Small intestine (tissue), 7 donors: ENCODE measurements around the gene STAB2. TPM values are rescaled to one million over a fixed set of nuclear protein-coding genes. Genes with fewer than 3 reads are reported as not detected.

Experiments
- DNase-seq, 2 donors: peaks; one replicate each; pipeline versions ENCODE4 v3.0.0 to v3.0.0-alpha.2; 2013
- FAIRE-seq: peaks from 2 replicates; lab custom pipeline; 2012; peaks lifted over from hg19 to GRCh38; lab: Jason Lieb, UNC
- H3K27ac ChIP-seq, 3 donors: one replicate each; pipeline ENCODE4 v1.5.1; 2013; ENCODE audit warnings: low read length in 2 of 3, mild to moderate bottlenecking in 2 of 3, control low read depth in 1 of 3, inconsistent platforms in 1 of 3, low read depth in 1 of 3, moderate library complexity in 1 of 3
- H3K27me3 ChIP-seq, 3 donors: one replicate each; pipeline ENCODE4 v1.6.1; 2013; ENCODE audit warnings: low read length in 3 of 3, inconsistent platforms in 1 of 3; ENCODE audit not compliant: control insufficient read depth in 3 of 3, insufficient read depth in 3 of 3
- H3K36me3 ChIP-seq, 3 donors: one replicate each; pipeline ENCODE4 v1.6.1; 2013; ENCODE audit warnings: low read length in 3 of 3, inconsistent platforms in 1 of 3, low read depth in 1 of 3, mild to moderate bottlenecking in 1 of 3, moderate library complexity in 1 of 3; ENCODE audit not compliant: control insufficient read depth in 3 of 3, insufficient read depth in 2 of 3
- H3K4me1 ChIP-seq, 3 donors: one replicate each; pipeline ENCODE4 v1.6.1; 2013; ENCODE audit warnings: low read length in 2 of 3, inconsistent platforms in 1 of 3, low read depth in 1 of 3, mild to moderate bottlenecking in 1 of 3, moderate library complexity in 1 of 3; ENCODE audit not compliant: control insufficient read depth in 3 of 3, insufficient read depth in 2 of 3
- H3K4me3 ChIP-seq, 3 donors: one replicate each; pipeline ENCODE4 v1.5.1; 2013; ENCODE audit warnings: low read length in 3 of 3, control low read depth in 1 of 3, inconsistent platforms in 1 of 3, low read depth in 1 of 3, mild to moderate bottlenecking in 1 of 3, moderate library complexity in 1 of 3
- H3K9me3 ChIP-seq, 2 donors: one replicate each; pipeline ENCODE4 v1.6.1; 2013; ENCODE audit warnings: low read depth in 1 of 2, low read length in 1 of 2; ENCODE audit not compliant: control insufficient read depth in 2 of 2, insufficient read depth in 1 of 2
- WGBS, 3 donors: extraction: QIAGEN DNeasy Blood & Tissue Kit; methylation state at CpG; one replicate each; pipeline ENCODE4 v1.1.7; 2013; 5-methylcytosine and 5-hydroxymethylcytosine counted together
- polyA plus RNA-seq, 4 donors: library from polyadenylated mRNA; stranded (reverse) in 3 of 4; unstranded in 1 of 4; fragments of 200-250 nt in 3 of 4; fragments of 120-200 nt in 1 of 4; gene quantifications; one replicate each; pipeline versions ENCODE4 v1.2.1 to v1.2.3, GENCODE V29; 2013
- donor health status: healthy with polysubstance abuse.
- donor health status: control.
- donor health status: control.
- donor health status: Bipolar disorder and iron deficiency.
- donor health status: healthy.

STAB2 gene
- polyA plus RNA-seq, 4 donors, result 0.06 to 2.5 TPM; not detected in 2

DNA sequence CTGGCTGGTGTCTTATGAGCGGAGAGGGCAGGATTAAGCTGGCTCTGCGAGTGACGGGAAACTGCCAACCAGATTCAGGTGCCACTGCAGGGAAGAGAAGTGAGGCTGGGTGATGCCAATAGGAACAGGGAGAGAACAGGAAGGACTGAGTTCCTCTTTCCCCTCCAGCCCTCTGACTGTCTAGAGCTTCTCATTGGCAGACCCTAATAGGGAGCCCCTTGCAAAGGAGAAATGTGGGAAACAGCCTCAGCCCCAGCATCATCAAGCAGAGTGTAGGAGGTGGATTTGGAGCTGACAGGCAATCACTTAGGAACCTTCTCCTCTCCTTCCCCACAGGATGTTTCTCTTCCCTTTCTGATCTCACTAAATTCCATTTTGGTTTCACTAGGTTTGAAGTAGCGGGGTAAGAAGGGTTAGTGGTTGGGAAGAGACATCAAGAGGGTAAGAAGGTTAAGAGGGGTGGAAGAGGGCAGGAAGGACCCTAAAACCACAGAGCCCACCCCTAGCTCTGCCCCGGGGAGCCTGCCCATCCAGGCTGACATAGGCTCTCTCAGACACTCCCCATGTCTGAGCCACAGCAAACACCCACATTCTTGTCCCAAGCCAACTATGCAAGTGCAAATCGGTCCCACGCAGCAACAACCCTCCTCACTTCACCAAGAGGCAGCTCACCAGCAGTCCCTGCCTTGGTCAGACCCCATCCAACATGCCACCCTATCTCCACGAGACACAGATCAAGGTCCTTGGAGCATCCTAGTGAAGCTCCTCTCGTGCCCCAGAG is 111.1 kb downstream of the STAB2 start:
- H3K4me1 ChIP-seq, result no peaks in the 10 kb centered on the region
- 76 to 86% (median 81%) methylated on average over 9 of the region's 9 CpGs for WGBS, 3 donors
- no peaks in the 10 kb centered on the region for H3K9me3 ChIP-seq
- H3K27ac ChIP-seq, result no peak overlapping the region
- no peak for DNase-seq
- no peak for FAIRE-seq
- H3K4me3 ChIP-seq, result no peak overlapping the region
- no peaks in the 10 kb centered on the region for H3K36me3 ChIP-seq
- H3K27me3 ChIP-seq, result peaks cover 0 to 10% (median 0%) of the 10 kb centered on the region in 3 donors

DNA sequence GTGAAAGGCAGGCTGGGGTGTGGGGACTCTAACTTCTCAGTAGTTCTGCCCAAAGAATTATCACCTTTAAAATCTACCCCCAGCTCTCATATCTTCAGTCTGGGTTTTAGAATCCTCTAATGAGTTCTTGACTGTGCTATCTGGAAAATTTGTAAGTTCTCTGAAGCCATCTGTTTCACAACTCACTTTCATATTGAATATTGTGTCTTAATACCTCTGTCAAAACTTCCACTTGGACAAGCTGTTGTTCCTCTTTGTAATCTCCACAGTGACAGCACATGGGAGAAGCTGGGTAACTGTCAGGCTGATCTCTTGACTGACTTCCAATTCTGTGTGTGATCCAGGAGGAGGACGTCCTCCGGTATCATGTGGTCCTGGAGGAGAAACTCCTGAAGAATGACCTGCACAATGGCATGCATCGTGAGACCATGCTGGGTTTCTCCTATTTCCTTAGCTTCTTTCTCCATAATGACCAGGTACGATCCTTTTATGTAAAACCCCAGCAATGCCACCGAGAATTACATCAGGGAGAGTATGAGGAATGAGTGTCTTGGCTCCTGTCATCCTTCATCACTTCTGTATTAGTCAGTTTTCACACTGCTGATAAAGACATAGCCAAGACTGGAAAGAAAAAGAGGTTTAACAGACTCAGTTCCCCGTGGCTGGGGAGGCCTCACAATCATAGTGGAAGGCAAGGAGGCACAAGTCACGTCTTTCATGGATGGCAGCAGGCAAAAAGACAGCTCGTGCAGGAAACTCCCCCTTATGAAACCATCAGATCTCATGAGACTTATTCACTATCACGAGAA is 111.9 kb downstream of the STAB2 start:
- DNase-seq (no peak), FAIRE-seq (no peak)
- Histone ChIP-seq H3K27me3 (peaks cover 0 to 10% (median 0%) of the 10 kb centered on the region in 3 donors), H3K36me3 (no peaks in the 10 kb centered on the region), H3K9me3 (peaks cover 0 to 3% of the 10 kb centered on the region in 2 donors), H3K27ac (no peak overlapping the region), H3K4me3 (no peak overlapping the region), H3K4me1 (no peaks in the 10 kb centered on the region)
- WGBS, 3 donors, result 77 to 84% (median 79%) methylated on average over 9 of the region's 9 CpGs

- FAIRE-seq (peak; percentile 55), DNase-seq (peak in 1 of 2 donors; percentile 58)
- H3K4me3 ChIP-seq, result no peak overlapping the region
- no peak overlapping the region for H3K27ac ChIP-seq
- no peaks in the 10 kb centered on the region for H3K4me1 ChIP-seq
- WGBS, 3 donors, result 20 to 62% (median 44%) methylated on average over 2 of the region's 2 CpGs
- H3K36me3 ChIP-seq, result no peaks in the 10 kb centered on the region
- H3K9me3 ChIP-seq, result peaks cover 0 to 3% of the 10 kb centered on the region in 2 donors
- H3K27me3 ChIP-seq, result no peaks in the 10 kb centered on the region
These were observed 118.0 kb downstream of the STAB2 start for GRCh38 chr12:103705098-103705497.

DNA sequence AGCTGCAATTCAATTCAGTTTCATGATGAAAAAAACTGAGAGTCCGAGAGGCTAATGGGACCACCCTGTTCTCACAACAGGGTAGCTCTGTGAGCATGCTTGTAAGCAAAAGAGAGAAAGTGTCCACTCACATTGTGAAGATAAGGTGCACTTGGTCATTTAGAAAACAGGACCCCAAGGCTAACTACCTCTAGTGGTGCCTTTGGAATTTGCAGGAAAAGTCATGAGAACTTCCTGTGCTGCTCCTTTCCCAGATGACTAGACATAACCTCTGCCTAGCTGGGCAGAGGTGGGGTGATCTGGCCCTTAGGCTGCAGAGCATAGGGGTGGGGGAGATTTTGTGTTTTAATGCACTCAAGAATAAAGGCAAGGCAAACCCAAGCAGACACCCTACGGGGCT is 118.9 kb downstream of the STAB2 start:
- Histone ChIP-seq H3K27me3 (no peaks in the 10 kb centered on the region), H3K9me3 (peaks cover 0 to 3% of the 10 kb centered on the region in 2 donors), H3K4me1 (no peaks in the 10 kb centered on the region), H3K4me3 (no peak overlapping the region), H3K36me3 (no peaks in the 10 kb centered on the region), H3K27ac (no peak overlapping the region)
- no peak for FAIRE-seq
- no peak for DNase-seq
- 89 to 96% (median 91%) methylated on average over 2 of the region's 2 CpGs for WGBS, 3 donors

- no peak overlapping the region for H3K27ac ChIP-seq
- no peaks in the 10 kb centered on the region for H3K36me3 ChIP-seq
- DNase-seq (no peak), FAIRE-seq (no peak)
- no peaks in the 10 kb centered on the region for H3K27me3 ChIP-seq
- H3K4me1 ChIP-seq, result no peaks in the 10 kb centered on the region
- H3K9me3 ChIP-seq, result peaks cover 0 to 3% of the 10 kb centered on the region in 2 donors
- H3K4me3 ChIP-seq, result no peak overlapping the region
These were observed 120.4 kb downstream of the STAB2 start for GRCh38 chr12:103707446-103707845.

- DNase-seq, result no peak
- Histone ChIP-seq H3K27ac (no peak overlapping the region), H3K27me3 (no peaks in the 10 kb centered on the region), H3K4me1 (no peaks in the 10 kb centered on the region), H3K9me3 (no peaks in the 10 kb centered on the region), H3K4me3 (no peak overlapping the region), H3K36me3 (no peaks in the 10 kb centered on the region)
- no peak for FAIRE-seq
- WGBS, 3 donors, result 91 to 100% (median 100%) methylated on average over 1 of the region's 1 CpG
These were observed 123.5 kb downstream of the STAB2 start for GRCh38 chr12:103710544-103710943.

DNA sequence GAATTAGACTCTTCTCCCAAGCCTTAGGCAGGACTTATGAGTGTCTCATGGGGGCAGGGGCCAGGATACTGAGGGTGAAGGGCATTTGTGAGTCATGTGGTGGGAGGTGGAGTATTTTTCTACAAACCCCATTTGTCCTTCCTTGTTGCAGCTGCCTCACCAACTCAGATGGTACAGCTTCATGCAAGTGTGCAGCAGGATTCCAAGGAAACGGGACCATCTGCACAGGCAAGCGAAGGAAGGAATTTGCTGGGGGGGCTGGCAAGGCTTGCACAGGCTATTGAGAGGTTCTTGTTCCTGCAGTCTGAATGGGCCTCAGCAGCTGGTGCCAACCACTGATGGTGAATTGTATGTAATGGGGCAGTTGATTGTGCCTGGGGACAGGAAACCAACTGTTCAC is 125.1 kb downstream of the STAB2 start:
- Histone ChIP-seq H3K36me3 (no peaks in the 10 kb centered on the region), H3K9me3 (no peaks in the 10 kb centered on the region), H3K27me3 (no peaks in the 10 kb centered on the region), H3K27ac (no peak overlapping the region), H3K4me3 (no peak overlapping the region), H3K4me1 (no peaks in the 10 kb centered on the region)
- 90 to 94% (median 92%) methylated on average over 2 of the region's 2 CpGs for WGBS, 3 donors
- FAIRE-seq, result no peak
- DNase-seq, result no peak

DNA sequence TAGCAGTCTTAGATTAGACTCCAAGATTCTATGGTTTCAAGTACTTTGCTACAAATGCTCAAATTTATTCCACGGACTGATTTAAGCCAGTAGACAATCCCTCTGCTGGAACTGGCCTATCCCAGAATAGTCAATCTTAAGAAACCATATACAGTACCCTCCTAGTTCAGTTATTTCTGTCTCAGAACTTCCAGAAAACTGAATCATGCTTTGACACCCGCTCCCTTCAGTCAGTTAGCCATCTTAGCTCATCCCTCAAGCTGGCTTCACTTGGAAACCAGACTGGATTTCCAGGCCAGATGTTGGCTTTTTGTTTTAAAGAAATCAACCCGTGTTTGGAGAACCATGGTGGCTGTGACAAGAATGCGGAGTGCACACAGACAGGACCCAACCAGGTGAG is 128.4 kb downstream of the STAB2 start:
- FAIRE-seq, result no peak

More for the DNA sequence above, 128.4 kb downstream of the STAB2 start:
- WGBS, 3 donors, result 79 to 90% (median 84%) methylated on average over 4 of the region's 4 CpGs
- no peaks in the 10 kb centered on the region for H3K9me3 ChIP-seq
- H3K27ac ChIP-seq, result no peak overlapping the region
- H3K36me3 ChIP-seq, result no peaks in the 10 kb centered on the region
- no peak overlapping the region for H3K4me3 ChIP-seq
- H3K27me3 ChIP-seq, result no peaks in the 10 kb centered on the region
- DNase-seq, result no peak
- H3K4me1 ChIP-seq, result no peaks in the 10 kb centered on the region
